Stomach smooth muscle (tissue), 2 donors: Measurements from ENCODE around the gene CCL18.
"Not testable (repeated sequence)": the region's sequence is repeated elsewhere in the genome, so short reads cannot be mapped to it uniquely, and the experiment has no call there.

Experiments
- H3K27ac ChIP-seq: one replicate; pipeline ENCODE4 v1.7.0; 2013; ENCODE audit warnings: mild to moderate bottlenecking, low read length, inconsistent platforms
- H3K27me3 ChIP-seq, 2 donors: one replicate each; pipeline ENCODE4 v1.7.0; 2013; ENCODE audit warnings: low read length in 2 of 2; ENCODE audit not compliant: insufficient read depth in 2 of 2, control insufficient read depth in 1 of 2
- H3K36me3 ChIP-seq, 2 donors: one replicate each; pipeline ENCODE4 v1.7.0; 2013; ENCODE audit warnings: low read length in 2 of 2; ENCODE audit not compliant: control insufficient read depth in 2 of 2, insufficient read depth in 2 of 2
- H3K4me1 ChIP-seq: one replicate; pipeline ENCODE4 v1.7.0; 2013; ENCODE audit warnings: low read length; ENCODE audit not compliant: control insufficient read depth, insufficient read depth
- H3K4me3 ChIP-seq, 2 donors: one replicate each; pipeline ENCODE4 v1.7.0; 2013; ENCODE audit warnings: low read length in 2 of 2
- H3K9ac ChIP-seq, 2 donors: one replicate each; pipeline ENCODE4 v1.7.0; 2013; ENCODE audit warnings: low read length in 2 of 2, mild to moderate bottlenecking in 1 of 2
- H3K9me3 ChIP-seq, 2 donors: one replicate each; pipeline ENCODE4 v1.7.0; 2013; ENCODE audit warnings: low read length in 2 of 2; ENCODE audit not compliant: control insufficient read depth in 2 of 2
- donor health status: healthy.
- donor health status: Pancreatic carcinoma.

CCL18 gene, protein sequence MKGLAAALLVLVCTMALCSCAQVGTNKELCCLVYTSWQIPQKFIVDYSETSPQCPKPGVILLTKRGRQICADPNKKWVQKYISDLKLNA

DNA sequence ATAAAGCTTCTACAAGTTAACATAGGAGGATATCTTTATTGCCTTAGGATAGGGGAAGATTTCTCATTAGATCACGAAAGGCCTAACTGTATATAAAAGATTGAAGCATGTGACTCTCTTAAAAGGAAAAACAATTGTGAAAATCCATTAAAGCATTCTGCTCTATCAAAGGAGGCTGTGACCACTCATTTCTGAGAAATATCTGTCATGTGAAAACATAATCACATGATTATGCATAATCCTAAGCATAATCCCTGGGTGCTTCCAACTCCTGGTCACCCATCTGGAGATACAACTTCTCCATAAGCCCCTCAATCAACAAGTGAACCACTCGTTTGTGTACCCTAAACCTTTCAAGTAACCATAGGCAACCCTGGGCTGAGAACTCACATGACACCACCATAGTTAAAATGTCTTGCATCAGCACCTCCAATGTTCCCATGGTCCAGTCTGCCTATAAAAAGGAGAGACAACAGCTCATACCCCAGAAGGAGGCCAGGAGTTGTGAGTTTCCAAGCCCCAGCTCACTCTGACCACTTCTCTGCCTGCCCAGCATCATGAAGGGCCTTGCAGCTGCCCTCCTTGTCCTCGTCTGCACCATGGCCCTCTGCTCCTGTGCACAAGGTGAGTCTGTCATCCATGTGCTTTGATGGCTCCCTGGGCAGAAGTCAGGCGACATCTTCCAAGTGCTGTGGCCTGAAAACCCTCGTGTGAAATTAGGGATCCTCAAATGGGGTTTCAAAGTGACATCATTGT, at the start of gene CCL18:
Gene CCL18 (plus strand): TSS at position 487 of the 756 bp plus-strand sequence. CDS start 71 bp downstream, at position 558.
- H3K36me3 ChIP-seq: no peaks in the 10 kb centered on the region
- no peak within 1 kb of the TSS for H3K9ac ChIP-seq
- no peak within 1 kb of the TSS for H3K27ac ChIP-seq

DNA sequence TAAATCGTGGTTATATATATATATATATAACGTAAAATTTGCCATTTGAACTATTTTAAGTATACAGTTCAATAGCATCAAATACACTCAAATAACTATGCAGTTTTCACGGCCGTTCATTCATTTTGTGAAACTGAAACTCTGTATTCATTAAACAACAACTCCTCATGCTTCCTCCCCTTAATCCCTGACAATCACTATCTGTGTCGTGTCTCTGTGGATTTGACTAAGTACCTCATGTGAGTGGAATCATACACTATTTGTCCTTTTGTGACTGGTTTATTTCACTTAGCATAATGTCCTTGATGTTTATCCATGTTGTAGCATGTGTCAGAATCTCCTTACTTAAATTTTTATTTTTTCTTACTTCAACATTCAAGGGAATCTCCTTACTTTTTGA, 49.1 kb upstream of the CCL18 start:
- Histone ChIP-seq H3K9ac (no peak overlapping the region), H3K4me3 (no peak overlapping the region), H3K36me3 (no peaks in the 10 kb centered on the region), H3K27ac (no peak overlapping the region), H3K4me1 (no peaks in the 10 kb centered on the region), H3K27me3 (peaks cover 0 to 6% of the 10 kb centered on the region in 2 donors), H3K9me3 (peaks cover 12 to 13% of the 10 kb centered on the region in 2 donors)

More for the DNA sequence above, at the start of gene CCL18:
- peaks cover 0 to 3% of the 10 kb centered on the region in 2 donors for H3K9me3 ChIP-seq
- H3K27me3 ChIP-seq: peaks cover 0 to 3% of the 10 kb centered on the region in 2 donors
- no peaks in the 10 kb centered on the region for H3K4me1 ChIP-seq
- H3K4me3 ChIP-seq: no peak within 1 kb of the TSS

DNA sequence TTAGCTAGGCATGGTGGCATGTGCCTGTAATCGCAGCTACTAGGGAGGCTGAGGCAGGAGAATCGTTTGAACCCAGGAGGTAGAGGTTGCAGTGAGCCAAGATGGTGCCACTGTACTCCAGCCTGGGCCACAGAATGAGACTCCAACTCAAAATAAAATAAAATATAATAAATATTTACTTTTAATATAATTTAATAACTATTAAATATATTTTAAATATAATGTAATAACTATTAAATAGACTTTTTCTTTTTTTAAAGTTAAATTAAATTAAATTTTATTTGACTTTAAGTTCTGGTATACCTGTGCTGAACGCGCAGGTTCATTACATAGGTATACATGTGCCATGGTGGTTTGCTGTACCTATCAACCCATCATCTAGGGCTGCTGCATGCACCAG, 48.2 kb upstream of the CCL18 start:
- not testable (repeated sequence) for H3K4me1 ChIP-seq, H3K9ac ChIP-seq, H3K27ac ChIP-seq, H3K4me3 ChIP-seq, H3K27me3 ChIP-seq, H3K36me3 ChIP-seq
- peaks cover 11 to 12% of the 10 kb centered on the region in 2 donors for H3K9me3 ChIP-seq

DNA sequence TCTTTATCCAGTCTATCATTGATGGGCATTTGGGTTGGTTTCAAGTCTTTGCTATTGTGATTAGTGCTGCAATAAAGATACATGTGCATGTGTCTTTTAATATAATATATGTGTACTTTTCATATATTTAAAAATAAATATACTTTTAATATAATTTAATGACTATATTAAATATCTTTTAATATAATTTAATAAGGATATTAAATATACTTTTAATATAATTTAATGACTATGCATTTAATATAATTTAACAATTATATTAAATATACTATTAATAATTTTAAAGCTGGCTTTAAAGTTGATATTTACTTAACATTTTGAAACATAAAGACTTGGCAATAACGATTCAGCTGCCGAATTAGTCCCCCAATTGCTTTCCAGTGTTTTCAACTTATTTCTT, 47.5 kb upstream of the CCL18 start:
- Histone ChIP-seq H3K9me3 (peaks cover 7 to 10% of the 10 kb centered on the region in 2 donors), H3K4me3 (no peak overlapping the region), H3K36me3 (no peaks in the 10 kb centered on the region), H3K27ac (no peak overlapping the region), H3K4me1 (no peaks in the 10 kb centered on the region), H3K27me3 (peaks cover 0 to 6% of the 10 kb centered on the region in 2 donors), H3K9ac (no peak overlapping the region)

DNA sequence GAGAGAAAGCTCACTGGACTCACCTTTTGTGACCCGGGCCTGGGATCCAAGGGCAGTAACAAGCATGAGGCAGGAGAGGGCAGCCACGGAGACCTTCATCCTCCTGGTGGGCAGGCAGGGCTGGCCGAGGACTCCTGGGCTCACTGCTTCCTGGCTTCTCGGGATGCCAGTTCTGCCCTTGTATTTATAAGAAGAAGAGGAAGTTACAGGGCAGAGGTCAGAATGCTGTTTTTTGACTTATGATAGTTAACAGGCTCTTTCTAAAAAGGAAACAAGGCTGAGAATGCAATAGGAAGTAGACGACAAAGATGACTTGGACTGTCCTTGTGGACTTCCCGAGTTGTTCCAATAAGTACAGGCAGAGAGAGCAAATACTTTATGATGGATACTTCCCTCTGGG, 46.3 kb upstream of the CCL18 start, which contains the start of gene CCL23:
Gene CCL23 (minus strand): TSS at position 174 of the 400 bp plus-strand sequence. CDS start 75 bp downstream, at position 99.
- no peak within 1 kb of the TSS for H3K27ac ChIP-seq
- H3K9me3 ChIP-seq: no peaks in the 10 kb centered on the region
- H3K9ac ChIP-seq: no peak within 1 kb of the TSS
- H3K36me3 ChIP-seq: no peaks in the 10 kb centered on the region
- no peaks in the 10 kb centered on the region for H3K4me1 ChIP-seq
- H3K4me3 ChIP-seq: no peak within 1 kb of the TSS
- peaks cover 0 to 3% of the 10 kb centered on the region in 2 donors for H3K27me3 ChIP-seq

GRCh38 chr17:36019423-36019822, 44.6 kb upstream of the CCL18 start:
- H3K4me1 ChIP-seq: no peaks in the 10 kb centered on the region
- H3K36me3 ChIP-seq: no peaks in the 10 kb centered on the region
- H3K9me3 ChIP-seq: no peaks in the 10 kb centered on the region
- peaks cover 0 to 7% of the 10 kb centered on the region in 2 donors for H3K27me3 ChIP-seq
- H3K27ac ChIP-seq: no peak overlapping the region
- no peak overlapping the region for H3K4me3 ChIP-seq
- no peak overlapping the region for H3K9ac ChIP-seq

GRCh38 chr17:36024106-36024869, 39.8 kb upstream of the CCL18 start:
- no peak overlapping the region for H3K4me3 ChIP-seq
- peaks cover 0 to 4% of the 10 kb centered on the region in 2 donors for H3K27me3 ChIP-seq
- H3K4me1 ChIP-seq: no peaks in the 10 kb centered on the region

GRCh38 chr17:36027761-36028160, 36.3 kb upstream of the CCL18 start:
- Histone ChIP-seq H3K9me3 (no peaks in the 10 kb centered on the region), H3K4me1 (no peaks in the 10 kb centered on the region), H3K9ac (no peak overlapping the region), H3K36me3 (no peaks in the 10 kb centered on the region), H3K27ac (no peak overlapping the region), H3K4me3 (no peak overlapping the region), H3K27me3 (peaks cover 0 to 4% of the 10 kb centered on the region in 2 donors)

More at GRCh38 chr17:36024106-36024869, 39.8 kb upstream of the CCL18 start:
- H3K9me3 ChIP-seq: no peaks in the 10 kb centered on the region
- no peak overlapping the region for H3K9ac ChIP-seq
- no peak overlapping the region for H3K27ac ChIP-seq
- no peaks in the 10 kb centered on the region for H3K36me3 ChIP-seq

GRCh38 chr17:36030956-36031355, 33.1 kb upstream of the CCL18 start:
- no peaks in the 10 kb centered on the region for H3K9me3 ChIP-seq
- no peaks in the 10 kb centered on the region for H3K36me3 ChIP-seq
- H3K27ac ChIP-seq: no peak overlapping the region
- no peak overlapping the region for H3K9ac ChIP-seq
- no peaks in the 10 kb centered on the region for H3K4me1 ChIP-seq
- H3K4me3 ChIP-seq: no peak overlapping the region
- no peaks in the 10 kb centered on the region for H3K27me3 ChIP-seq

GRCh38 chr17:36034127-36034526, 29.9 kb upstream of the CCL18 start:
- Histone ChIP-seq H3K4me1 (no peaks in the 10 kb centered on the region), H3K4me3 (no peak overlapping the region), H3K9ac (no peak overlapping the region), H3K27me3 (no peaks in the 10 kb centered on the region), H3K9me3 (no peaks in the 10 kb centered on the region), H3K27ac (no peak overlapping the region), H3K36me3 (no peaks in the 10 kb centered on the region)
